Activated T-cell treated with anti-CD3 and anti-CD28 coated beads for 1 hour (primary cell): ENCODE data around the gene LIAS.
"Not testable (repeated sequence)": the region's sequence is repeated elsewhere in the genome, so short reads cannot be mapped to it uniquely, and the experiment has no call there.

Experiments used
- DNase-seq: peaks from one replicate; pipeline ENCODE4 v3.0.0-alpha.2; 2020; ENCODE audit warnings: low read depth

The LIAS gene

GRCh38 chr4:39458505-39459300, at the start of gene LIAS, which contains the start of gene RPL9:
Gene LIAS (plus strand): TSS chr4:39459056. CDS start chr4:39459118, 62 bp downstream.
Gene RPL9 (minus strand): TSS chr4:39458922. CDS start chr4:39458439, 483 bp downstream.
- DNase-seq = peak; percentile 85

- DNase-seq = no peak
Measured at GRCh38 chr4:39410415-39410814, 48.4 kb upstream of the LIAS start.

DNA sequence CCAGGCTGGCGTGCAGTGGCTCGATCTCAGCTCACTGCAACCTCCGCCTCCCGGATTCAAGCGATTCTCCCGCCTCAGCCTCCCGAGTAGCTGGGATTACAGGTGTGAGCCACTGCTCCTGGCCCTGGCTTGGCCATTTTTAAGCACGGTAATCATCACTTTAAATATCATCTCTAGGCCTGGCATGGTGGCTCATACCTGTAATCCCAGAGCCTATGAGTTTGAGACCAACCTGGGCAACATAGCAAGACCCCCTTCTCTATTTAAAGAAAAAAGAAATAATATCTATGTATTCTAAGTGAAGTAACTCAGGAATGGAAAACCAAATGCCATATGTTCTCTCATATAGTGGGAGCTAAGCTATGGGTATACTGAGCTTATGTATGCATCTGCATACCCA, 47.3 kb upstream of the LIAS start:
- not testable (repeated sequence) for DNase-seq

- no peak for DNase-seq
Measured at GRCh38 chr4:39415678-39416283, 43.1 kb upstream of the LIAS start.

DNA sequence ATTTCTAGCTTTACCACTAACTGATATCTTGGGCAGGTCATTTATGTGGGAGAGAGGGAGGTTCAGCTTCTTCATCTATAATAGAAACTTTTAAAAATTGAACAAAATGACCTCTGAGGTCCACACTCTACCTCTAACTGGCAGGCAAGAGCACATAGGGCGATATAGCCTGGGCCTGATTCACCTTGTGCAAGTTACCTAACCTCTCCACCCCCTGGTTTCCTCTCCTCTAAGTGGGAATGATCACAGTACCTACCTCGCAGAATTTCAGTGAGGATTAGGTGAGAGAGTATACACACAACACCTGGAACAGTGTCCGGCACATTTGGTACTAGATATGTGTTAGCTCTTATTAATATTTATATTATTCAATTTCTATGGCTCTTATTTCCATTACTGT, 36.6 kb upstream of the LIAS start:
- DNase-seq = no peak

GRCh38 chr4:39425297-39425696, 33.6 kb upstream of the LIAS start:
- not testable (repeated sequence) for DNase-seq

- DNase-seq = no peak
Measured at GRCh38 chr4:39426728-39427127, 32.1 kb upstream of the LIAS start.

GRCh38 chr4:39427520-39428114, 31.2 kb upstream of the LIAS start:
- no peak for DNase-seq

DNA sequence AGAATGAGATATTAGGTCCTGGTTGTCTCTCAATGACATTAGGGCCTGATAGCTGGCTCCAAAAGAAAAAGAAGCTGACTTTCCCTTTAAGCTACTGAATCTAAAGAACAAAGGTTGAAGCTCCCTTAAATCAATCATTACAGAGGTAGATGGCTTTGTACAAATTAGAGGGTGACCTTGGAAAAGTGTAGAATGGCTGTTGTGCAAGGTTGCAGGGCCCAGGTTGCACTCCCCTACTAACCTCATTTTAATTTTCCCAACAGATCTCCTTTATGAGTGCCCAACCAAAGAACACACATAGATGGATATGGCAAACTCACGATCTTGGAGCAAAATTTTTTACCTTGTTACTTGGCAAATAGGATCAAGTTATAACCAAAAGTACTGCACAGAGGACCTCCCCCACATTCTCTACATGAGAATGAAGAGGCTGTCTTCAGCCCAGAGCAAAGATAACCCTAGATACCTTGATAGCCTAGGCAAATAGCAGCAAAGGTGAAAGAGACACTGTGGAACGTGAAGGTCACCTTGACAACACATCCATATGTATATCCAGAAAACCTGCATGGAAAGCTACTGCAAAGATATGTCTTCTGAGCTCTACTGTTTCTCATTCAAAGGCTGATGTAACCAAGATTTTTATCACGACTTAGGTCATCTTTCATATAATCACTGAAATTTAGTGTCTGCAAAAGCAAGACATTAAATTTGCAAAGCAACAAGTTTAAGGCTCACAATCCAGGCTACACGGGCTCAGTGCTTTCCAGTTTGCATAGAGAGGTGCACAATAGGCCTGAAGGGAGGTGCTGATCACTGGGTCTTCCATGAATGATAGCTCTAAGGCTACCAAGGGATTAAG, 29.2 kb upstream of the LIAS start:
- no peak for DNase-seq

- DNase-seq = no peak
Measured at GRCh38 chr4:39433878-39434492, 24.9 kb upstream of the LIAS start.

- DNase-seq = no peak
Measured at GRCh38 chr4:39435659-39436563, 22.9 kb upstream of the LIAS start.

- no peak for DNase-seq
Measured at GRCh38 chr4:39441593-39441992, 17.3 kb upstream of the LIAS start.

- DNase-seq = no peak
Measured at GRCh38 chr4:39442998-39443397, 15.9 kb upstream of the LIAS start.

- DNase-seq = no peak
Measured at GRCh38 chr4:39446483-39446841, 12.4 kb upstream of the LIAS start.

GRCh38 chr4:39446842-39447573, 11.8 kb upstream of the LIAS start:
- peak; percentile 21 for DNase-seq

DNA sequence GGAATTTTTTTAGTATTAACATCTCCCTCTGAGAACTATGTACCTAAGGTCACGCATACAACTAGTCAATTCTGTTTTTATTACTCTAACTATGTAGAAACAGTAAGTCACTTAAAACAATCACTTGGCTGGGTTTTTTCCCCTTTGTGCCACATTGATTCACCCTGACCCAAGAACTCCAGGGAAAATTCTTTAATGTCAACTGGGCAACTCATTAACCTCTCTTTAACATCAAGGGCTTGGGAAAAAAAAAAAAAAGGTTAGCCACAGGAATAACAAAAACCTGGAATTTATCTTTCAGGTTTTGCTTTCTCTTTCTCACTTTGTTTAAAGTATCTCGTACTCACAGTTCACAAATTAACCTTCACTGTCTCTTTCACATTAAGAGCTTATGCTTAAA, 8.2 kb upstream of the LIAS start:
- no peak for DNase-seq

DNA sequence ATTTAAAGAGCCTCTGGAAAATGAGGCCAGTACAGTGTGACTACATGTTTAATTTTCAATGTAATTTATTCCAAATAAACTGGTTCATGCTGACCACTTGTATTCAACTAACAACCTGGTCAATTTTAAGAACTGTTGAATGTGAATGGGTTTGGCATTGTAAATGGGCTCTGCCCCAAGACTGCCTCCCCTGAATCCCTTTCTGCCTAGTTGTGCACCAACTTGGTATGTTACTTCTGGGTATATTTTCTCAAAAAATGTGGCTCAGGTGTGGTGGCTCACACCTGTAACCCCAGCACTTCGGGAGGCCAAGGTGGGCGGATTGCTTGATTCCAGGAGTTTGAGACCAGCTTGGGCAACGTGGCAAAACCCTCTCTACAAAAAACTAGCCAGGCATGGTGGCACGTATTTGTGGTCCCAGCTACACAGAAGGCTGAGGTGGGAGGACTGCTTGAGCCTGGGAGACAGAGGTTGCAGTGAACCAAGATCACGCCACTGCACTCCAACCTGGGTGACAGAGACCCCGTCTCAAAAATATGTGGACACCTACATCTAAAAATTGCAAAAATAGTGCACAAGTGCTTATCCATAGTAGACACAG, 7.3 kb upstream of the LIAS start:
- no peak for DNase-seq

- no peak for DNase-seq
Measured at GRCh38 chr4:39452153-39452859, 6.5 kb upstream of the LIAS start.
